HCT116 (cell line): ENCODE results near the gene MESP2.

Experiments used
- CEBPB ChIP-seq: IDR thresholded peaks from 2 replicates; pipeline ENCODE4 v1.6.1; 2012; ENCODE audit warnings: low read depth
- EGR1 ChIP-seq: IDR thresholded peaks from 2 replicates; pipeline ENCODE4 v1.6.1; 2012; ENCODE audit warnings: low read depth
- ELF1 ChIP-seq: IDR thresholded peaks from 2 replicates; pipeline ENCODE4 v1.6.1; 2012; ENCODE audit warnings: low read depth, borderline replicate concordance
- EZH2 ChIP-seq: fragments of 200-600 bp; sonication (generic); IDR thresholded peaks from 2 replicates; pipeline ENCODE4 v1.6.1; 2017; ENCODE audit warnings: antibody characterized with exemption, mixed run types
- POLR2A ChIP-seq: IDR thresholded peaks from 2 replicates; pipeline ENCODE4 v1.7.0; 2011; ENCODE audit warnings: borderline replicate concordance; ENCODE audit not compliant: insufficient read depth, insufficient read length; ENCODE audit errors: extremely low read depth
- POLR2AphosphoS5 ChIP-seq: IDR thresholded peaks from 2 replicates; pipeline ENCODE4 v1.6.1; 2011; ENCODE audit warnings: mild to moderate bottlenecking, low read depth, low read length, moderate library complexity
- RAD21 ChIP-seq: IDR thresholded peaks from 2 replicates; pipeline ENCODE4 v1.6.1; 2012; ENCODE audit warnings: low read depth, mild to moderate bottlenecking
- REST ChIP-seq: IDR thresholded peaks from 2 replicates; pipeline ENCODE4 v1.6.1; 2012; ENCODE audit warnings: low read depth
- TCF7L2 ChIP-seq: IDR thresholded peaks from 2 replicates; pipeline ENCODE4 v1.7.0; 2011; ENCODE audit warnings: borderline replicate concordance, inconsistent platforms; ENCODE audit not compliant: insufficient read depth, insufficient read length; ENCODE audit errors: extremely low read depth
- YY1 ChIP-seq: IDR thresholded peaks from 2 replicates; pipeline ENCODE4 v1.6.1; 2011; ENCODE audit warnings: low read length, low read depth, moderate library complexity, mild to moderate bottlenecking; ENCODE audit not compliant: insufficient replicate concordance; ENCODE audit errors: extremely low read depth
- ZNF274 ChIP-seq: fragments of 200-500 bp; sonication (Bioruptor generic); IDR thresholded peaks from 2 replicates; pipeline ENCODE4 v1.6.1; 2014; ENCODE audit warnings: mild to moderate bottlenecking, low read depth, low read length, inconsistent platforms
- TF ChIP-seq, protein P1 (sequence below): IDR thresholded peaks from 2 replicates; pipeline ENCODE4 v1.6.1; 2012
- TF ChIP-seq, protein P2 (sequence below), 3 experiments: fragments of 200-600 bp in 1 of 3; sonication (generic) in 1 of 3; IDR thresholded peaks in 2 of 3; conservative IDR thresholded peaks in 1 of 3; 2 replicates each; pipeline ENCODE4 v1.5.1; 2012 to 2017; ENCODE audit warnings: low read depth in 2 of 3, low read length in 2 of 3, antibody characterized with exemption in 1 of 3, borderline replicate concordance in 1 of 3, control low read depth in 1 of 3, mild to moderate bottlenecking in 1 of 3, mixed read lengths in 1 of 3, mixed run types in 1 of 3, moderate library complexity in 1 of 3; ENCODE audit not compliant: insufficient read depth in 1 of 3
- TF ChIP-seq, protein P3 (sequence below): IDR thresholded peaks from 2 replicates; pipeline ENCODE4 v1.6.1; 2012

GRCh38 chr15:89777782-89778380, 1.7 kb downstream of the MESP2 start:
- TF ChIP-seq, protein P1, sequence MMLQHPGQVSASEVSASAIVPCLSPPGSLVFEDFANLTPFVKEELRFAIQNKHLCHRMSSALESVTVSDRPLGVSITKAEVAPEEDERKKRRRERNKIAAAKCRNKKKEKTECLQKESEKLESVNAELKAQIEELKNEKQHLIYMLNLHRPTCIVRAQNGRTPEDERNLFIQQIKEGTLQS = no peak
- TF ChIP-seq ELF1 (no peak), YY1 (no peak), POLR2AphosphoS5 (no peak), POLR2A (no peak), ZNF274 (no peak), CEBPB (no peak), REST (no peak), EZH2 (no peak), RAD21 (no peak), EGR1 (no peak), TCF7L2 (no peak)
- TF ChIP-seq, protein P2, sequence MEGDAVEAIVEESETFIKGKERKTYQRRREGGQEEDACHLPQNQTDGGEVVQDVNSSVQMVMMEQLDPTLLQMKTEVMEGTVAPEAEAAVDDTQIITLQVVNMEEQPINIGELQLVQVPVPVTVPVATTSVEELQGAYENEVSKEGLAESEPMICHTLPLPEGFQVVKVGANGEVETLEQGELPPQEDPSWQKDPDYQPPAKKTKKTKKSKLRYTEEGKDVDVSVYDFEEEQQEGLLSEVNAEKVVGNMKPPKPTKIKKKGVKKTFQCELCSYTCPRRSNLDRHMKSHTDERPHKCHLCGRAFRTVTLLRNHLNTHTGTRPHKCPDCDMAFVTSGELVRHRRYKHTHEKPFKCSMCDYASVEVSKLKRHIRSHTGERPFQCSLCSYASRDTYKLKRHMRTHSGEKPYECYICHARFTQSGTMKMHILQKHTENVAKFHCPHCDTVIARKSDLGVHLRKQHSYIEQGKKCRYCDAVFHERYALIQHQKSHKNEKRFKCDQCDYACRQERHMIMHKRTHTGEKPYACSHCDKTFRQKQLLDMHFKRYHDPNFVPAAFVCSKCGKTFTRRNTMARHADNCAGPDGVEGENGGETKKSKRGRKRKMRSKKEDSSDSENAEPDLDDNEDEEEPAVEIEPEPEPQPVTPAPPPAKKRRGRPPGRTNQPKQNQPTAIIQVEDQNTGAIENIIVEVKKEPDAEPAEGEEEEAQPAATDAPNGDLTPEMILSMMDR (IDR thresholded peaks at IDR 0.05 in 2 of 3, conservative IDR thresholded peaks at IDR 0.05 in 1 of 3; ENCODE audit: borderline replicate concordance in 1 of 3, insufficient read depth in 1 of 3, low read depth in 2 of 3, low read length in 2 of 3) = no peak
- TF ChIP-seq, protein P3, sequence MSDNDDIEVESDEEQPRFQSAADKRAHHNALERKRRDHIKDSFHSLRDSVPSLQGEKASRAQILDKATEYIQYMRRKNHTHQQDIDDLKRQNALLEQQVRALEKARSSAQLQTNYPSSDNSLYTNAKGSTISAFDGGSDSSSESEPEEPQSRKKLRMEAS = no peak
